Karpas-422 (cell line): ENCODE results near the gene ZNF580. TPM values are rescaled to one million over a fixed set of nuclear protein-coding genes. Genes with fewer than 3 reads are reported as not detected.

Experiments used
- DNase-seq: peaks from one replicate; pipeline ENCODE4 v3.0.0-alpha.2; 2015
- H2AFZ ChIP-seq: fragments of 200-600 bp; sonication (generic); 2 replicates; pipeline ENCODE4 v1.6.1; 2014; ENCODE audit warnings: antibody characterized with exemption, low read length, mixed read lengths
- H3K27ac ChIP-seq: fragments of 200-600 bp; sonication (generic); 2 replicates; pipeline ENCODE4 v1.5.1; 2014; ENCODE audit warnings: mild to moderate bottlenecking, low read length, moderate library complexity
- H3K27me3 ChIP-seq: fragments of 200-600 bp; sonication (generic); 2 replicates; pipeline ENCODE4 v1.6.1; 2014; ENCODE audit warnings: low read length, mixed read lengths
- H3K36me3 ChIP-seq: fragments of 200-600 bp; sonication (generic); 2 replicates; pipeline ENCODE4 v1.6.1; 2014; ENCODE audit warnings: low read length, mixed read lengths; ENCODE audit not compliant: insufficient read depth
- H3K4me1 ChIP-seq: fragments of 200-600 bp; sonication (generic); 2 replicates; pipeline ENCODE4 v1.6.1; 2014; ENCODE audit warnings: mild to moderate bottlenecking, low read length, mixed read lengths
- H3K4me2 ChIP-seq: fragments of 200-600 bp; sonication (generic); 2 replicates; pipeline ENCODE4 v1.6.1; 2014; ENCODE audit warnings: low read length, low read depth, mild to moderate bottlenecking; ENCODE audit not compliant: poor library complexity, severe bottlenecking
- H3K4me3 ChIP-seq: fragments of 200-600 bp; sonication (generic); 2 replicates; pipeline ENCODE4 v1.5.1; 2014; ENCODE audit warnings: mild to moderate bottlenecking, antibody characterized with exemption, low read length, mixed read lengths
- H3K79me2 ChIP-seq: fragments of 200-600 bp; sonication (generic); 2 replicates; pipeline ENCODE4 v1.6.1; 2014; ENCODE audit warnings: mild to moderate bottlenecking, low read length, mixed read lengths
- H3K9ac ChIP-seq: fragments of 200-600 bp; sonication (generic); 2 replicates; pipeline ENCODE4 v1.6.0; 2014; ENCODE audit warnings: low read length
- H3K9me2 ChIP-seq: fragments of 200-600 bp; sonication (generic), shearing (Covaris generic); replicated peaks from 2 replicates; pipeline ENCODE4 v1.6.0; 2014; ENCODE audit warnings: mild to moderate bottlenecking, low read length, moderate library complexity; ENCODE audit not compliant: insufficient read depth
- H3K9me3 ChIP-seq: fragments of 300-700, 200-600 bp; sonication (generic); 2 replicates; pipeline ENCODE4 v1.6.1; 2014; ENCODE audit warnings: low read length, mixed read lengths
- H4K20me1 ChIP-seq: fragments of 200-600 bp; sonication (generic); 2 replicates; pipeline ENCODE4 v1.6.1; 2014; ENCODE audit warnings: mild to moderate bottlenecking, antibody characterized with exemption, low read length, low read depth; ENCODE audit not compliant: insufficient read depth
- total RNA-seq: library from RNA; depleted of rRNA; stranded (reverse); fragments of >200 nt; shearing (Covaris generic); gene quantifications from 2 replicates; pipeline ENCODE4 v1.2.3, GENCODE V29; 2014; ENCODE audit warnings: low replicate concordance

Gene ZNF580
- total RNA-seq, 1 experiment from 2014 or later, result 47.5 TPM

DNA sequence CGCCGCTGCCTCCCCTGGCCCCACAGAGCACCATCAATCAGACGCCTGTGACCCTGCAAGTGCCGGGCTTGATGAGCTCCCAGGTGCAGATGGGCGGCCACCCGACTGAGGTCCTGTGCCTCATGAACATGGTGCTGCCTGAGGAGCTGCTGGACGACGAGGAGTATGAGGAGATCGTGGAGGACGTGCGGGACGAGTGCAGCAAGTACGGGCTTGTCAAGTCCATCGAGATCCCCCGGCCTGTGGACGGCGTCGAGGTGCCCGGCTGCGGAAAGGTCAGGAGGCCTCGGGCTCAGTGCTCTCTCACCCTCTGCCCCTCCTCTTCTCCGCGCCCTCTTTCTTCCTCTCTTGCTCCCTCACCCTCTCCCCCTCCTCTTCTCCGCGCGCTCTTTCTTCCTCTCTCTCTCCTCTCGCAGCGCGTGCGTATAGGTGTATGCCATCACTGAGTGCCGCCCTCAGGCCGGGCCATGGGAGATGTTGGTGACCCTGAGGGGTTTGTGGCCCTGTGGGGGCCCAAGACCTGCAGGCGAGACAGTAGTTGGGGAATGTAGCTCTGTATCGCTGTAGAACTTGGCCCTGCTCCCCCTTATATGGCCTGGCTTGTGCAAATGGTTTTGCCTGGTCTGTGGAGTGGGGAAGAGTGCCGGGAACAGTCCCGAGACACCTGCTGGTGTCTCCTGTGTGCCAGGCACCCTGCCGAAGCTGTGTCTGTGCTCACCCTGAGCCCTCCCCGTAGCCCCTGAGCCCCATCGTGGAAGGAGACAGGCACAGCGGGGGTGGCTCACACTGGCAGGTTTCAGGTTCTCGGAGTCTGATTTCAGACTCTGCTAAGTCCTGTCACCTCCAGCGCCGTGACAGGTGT lies 28.8 kb downstream of the ZNF580 start:
- Histone ChIP-seq H3K9ac (no peak overlapping the region), H3K27ac (no peak overlapping the region), H3K27me3 (no peaks in the 10 kb centered on the region), H3K4me2 (no peak overlapping the region), H3K9me3 (no peaks in the 10 kb centered on the region), H4K20me1 (peaks cover 76% of the 10 kb centered on the region), H3K36me3 (peaks cover 37% of the 10 kb centered on the region), H3K4me1 (peaks cover 42% of the 10 kb centered on the region), H3K9me2 (no peaks in the 10 kb centered on the region), H2AFZ (no peak overlapping the region), H3K4me3 (no peak overlapping the region), H3K79me2 (peaks cover 72% of the 10 kb centered on the region)
- DNase-seq, result no peak

DNA sequence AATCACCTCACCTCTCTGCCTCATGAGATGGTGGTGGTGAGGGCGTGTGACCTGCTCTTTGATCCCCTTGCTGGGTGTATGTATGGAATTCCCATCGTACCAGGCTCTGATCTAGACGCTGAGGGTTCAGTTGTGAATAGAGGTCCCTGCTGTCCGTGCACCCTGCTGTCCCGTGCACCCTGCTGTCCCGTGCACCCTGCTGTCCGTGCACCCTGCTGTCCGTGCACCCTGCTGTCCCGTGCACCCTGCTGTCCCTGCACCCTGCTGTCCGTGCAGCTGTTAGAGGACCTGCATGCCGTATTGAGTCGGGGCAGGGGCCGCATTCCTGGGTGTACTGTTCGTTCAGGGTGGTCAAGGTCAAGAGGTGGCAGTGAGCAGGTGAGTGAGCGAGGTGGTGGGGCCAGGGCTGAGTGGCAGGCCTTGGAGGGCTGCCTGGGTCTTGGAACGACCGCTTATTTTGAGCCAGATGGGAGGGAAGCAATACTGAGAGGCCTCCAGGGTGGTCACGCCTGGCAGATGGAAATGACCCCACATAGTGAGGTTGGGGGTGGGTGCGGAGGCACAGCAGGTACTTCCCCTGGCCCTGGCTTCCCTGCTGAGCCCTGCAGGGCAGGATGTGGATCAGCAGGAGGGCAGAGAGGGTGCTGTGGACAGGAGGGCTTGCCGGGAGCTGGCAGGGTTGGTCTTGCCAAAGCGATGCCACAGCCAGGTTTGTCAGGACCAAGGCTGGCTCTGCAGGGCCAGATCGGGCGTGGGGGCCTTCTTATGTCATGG lies 29.7 kb downstream of the ZNF580 start:
- no peak overlapping the region for H3K9ac ChIP-seq
- DNase-seq, result peak; percentile 69

DNA sequence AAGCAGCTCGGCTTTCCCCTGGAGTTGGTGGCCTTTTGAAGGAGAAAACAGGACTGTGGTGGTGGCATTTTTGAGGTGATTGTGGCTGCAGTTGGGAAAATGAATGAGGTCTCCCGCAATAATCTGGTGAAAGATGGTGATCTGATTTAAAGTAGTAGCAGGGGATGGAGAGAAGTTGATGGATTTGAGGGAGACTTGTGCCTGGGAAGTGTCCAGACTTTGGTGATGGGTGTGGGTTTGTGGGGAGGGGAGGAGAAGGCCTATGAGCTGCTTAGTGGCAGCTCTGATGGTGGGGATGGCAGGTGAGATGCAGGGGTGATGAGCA lies 30.2 kb downstream of the ZNF580 start:
- no peak overlapping the region for H3K4me3 ChIP-seq
- H4K20me1 ChIP-seq, result peaks cover 77% of the 10 kb centered on the region
- no peak overlapping the region for H3K4me2 ChIP-seq
- no peak overlapping the region for H3K27ac ChIP-seq
- H3K4me1 ChIP-seq, result peaks cover 45% of the 10 kb centered on the region
- no peaks in the 10 kb centered on the region for H3K9me2 ChIP-seq
- peaks cover 30% of the 10 kb centered on the region for H3K36me3 ChIP-seq
- DNase-seq, result no peak
- no peak overlapping the region for H3K9ac ChIP-seq
- peaks cover 74% of the 10 kb centered on the region for H3K79me2 ChIP-seq
- no peak overlapping the region for H2AFZ ChIP-seq
- no peaks in the 10 kb centered on the region for H3K9me3 ChIP-seq
- H3K27me3 ChIP-seq, result no peaks in the 10 kb centered on the region

More for the DNA sequence above, 29.7 kb downstream of the ZNF580 start:
- Histone ChIP-seq H3K27ac (no peak overlapping the region), H3K79me2 (peaks cover 74% of the 10 kb centered on the region), H2AFZ (no peak overlapping the region), H3K4me1 (peaks cover 42% of the 10 kb centered on the region), H4K20me1 (peaks cover 76% of the 10 kb centered on the region), H3K36me3 (peaks cover 33% of the 10 kb centered on the region), H3K27me3 (no peaks in the 10 kb centered on the region), H3K9me2 (no peaks in the 10 kb centered on the region), H3K9me3 (no peaks in the 10 kb centered on the region), H3K4me2 (no peak overlapping the region), H3K4me3 (no peak overlapping the region)

DNA sequence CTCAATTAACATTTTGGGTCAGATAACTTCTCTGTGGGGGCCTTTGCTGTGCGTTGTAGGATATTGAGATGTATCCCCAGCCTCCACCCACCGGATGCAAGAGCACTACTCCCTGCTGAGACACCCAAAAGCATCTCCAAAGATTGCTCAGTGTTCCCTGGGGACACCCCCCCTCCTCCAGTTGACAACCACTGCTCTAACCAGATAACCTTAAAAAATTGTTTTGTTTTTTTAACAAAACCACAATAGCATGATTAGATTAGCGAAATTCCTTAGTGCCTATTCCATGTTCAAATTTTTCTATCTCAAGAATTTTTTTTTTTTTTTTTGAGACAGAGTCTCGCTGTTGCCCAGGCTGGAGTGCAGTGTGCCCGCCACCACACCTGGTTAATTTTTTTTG lies 31.6 kb downstream of the ZNF580 start:
- H3K27me3 ChIP-seq, result no peaks in the 10 kb centered on the region
- peaks cover 74% of the 10 kb centered on the region for H3K79me2 ChIP-seq
- no peaks in the 10 kb centered on the region for H3K9me3 ChIP-seq
- peak overlapping the region; percentile 16 for H3K4me2 ChIP-seq
- H3K4me3 ChIP-seq, result no peak overlapping the region
- no peaks in the 10 kb centered on the region for H3K9me2 ChIP-seq
- H3K36me3 ChIP-seq, result peaks cover 17% of the 10 kb centered on the region
- DNase-seq, result no peak
- H3K9ac ChIP-seq, result 0 out of 2 replicates have a peak overlapping the region, but pooled peaks have one; percentile 4
- H4K20me1 ChIP-seq, result peaks cover 63% of the 10 kb centered on the region
- H3K27ac ChIP-seq, result peak overlapping the region; percentile 35
- peaks cover 59% of the 10 kb centered on the region for H3K4me1 ChIP-seq
- H2AFZ ChIP-seq, result no peak overlapping the region

DNA sequence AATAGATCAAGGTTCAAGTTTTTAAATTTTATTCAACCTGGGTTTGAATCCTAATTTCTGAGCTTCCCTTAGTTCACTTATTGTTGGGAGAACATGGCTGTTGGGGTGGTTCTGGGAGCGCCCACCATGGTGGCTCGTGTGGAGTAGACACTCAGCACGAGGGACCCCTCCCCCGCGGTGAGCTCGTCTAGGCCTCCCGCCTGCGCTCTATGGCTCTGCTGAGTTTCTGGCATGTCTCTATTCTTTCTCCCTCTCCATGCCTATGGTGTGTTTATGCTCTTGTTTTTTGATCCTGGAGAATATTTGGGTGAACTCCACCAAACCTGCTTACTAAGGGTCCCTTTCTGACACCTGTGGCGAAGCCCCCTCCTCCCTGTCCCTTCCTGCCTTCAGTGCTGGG lies 32.7 kb downstream of the ZNF580 start:
- peak overlapping the region; percentile 33; the same call in 1 of the 2 replicates for H3K4me3 ChIP-seq
- no peaks in the 10 kb centered on the region for H3K9me2 ChIP-seq
- H3K4me2 ChIP-seq, result peak overlapping the region; percentile 34
- H3K9me3 ChIP-seq, result no peaks in the 10 kb centered on the region
- H3K79me2 ChIP-seq, result peaks cover 77% of the 10 kb centered on the region
- no peak overlapping the region for H3K27ac ChIP-seq
- no peaks in the 10 kb centered on the region for H3K27me3 ChIP-seq
- peaks cover 15% of the 10 kb centered on the region for H3K36me3 ChIP-seq
- peak overlapping the region; percentile 28 for H3K9ac ChIP-seq
- peaks cover 69% of the 10 kb centered on the region for H3K4me1 ChIP-seq
- DNase-seq, result no peak
- H4K20me1 ChIP-seq, result peaks cover 55% of the 10 kb centered on the region
- no peak overlapping the region for H2AFZ ChIP-seq

DNA sequence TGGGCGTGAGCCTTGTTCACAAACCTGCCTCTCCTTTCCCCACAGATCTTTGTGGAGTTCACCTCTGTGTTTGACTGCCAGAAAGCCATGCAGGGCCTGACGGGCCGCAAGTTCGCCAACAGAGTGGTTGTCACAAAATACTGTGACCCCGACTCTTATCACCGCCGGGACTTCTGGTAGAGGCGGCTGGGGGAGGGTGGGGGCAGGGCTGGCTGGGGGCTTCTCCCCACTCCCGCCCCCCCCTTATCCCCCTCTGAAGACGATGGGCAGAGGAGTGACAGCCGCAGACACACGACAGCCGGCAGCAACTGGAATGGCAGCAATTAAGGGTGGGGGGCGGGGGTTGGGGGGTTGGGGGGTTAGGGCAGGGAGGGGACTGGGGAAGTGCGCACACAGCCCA lies 33.1 kb downstream of the ZNF580 start:
- no peak overlapping the region for H3K27ac ChIP-seq
- peaks cover 81% of the 10 kb centered on the region for H3K79me2 ChIP-seq
- peak overlapping the region; percentile 93 for H3K9ac ChIP-seq
- peaks cover 16% of the 10 kb centered on the region for H3K36me3 ChIP-seq
- no peaks in the 10 kb centered on the region for H3K9me3 ChIP-seq
- H2AFZ ChIP-seq, result no peak overlapping the region
- H3K4me3 ChIP-seq, result peak overlapping the region; percentile 82; the same call in 1 of the 2 replicates
- H3K27me3 ChIP-seq, result no peaks in the 10 kb centered on the region
- H4K20me1 ChIP-seq, result peaks cover 53% of the 10 kb centered on the region
- no peak for DNase-seq
- H3K4me2 ChIP-seq, result peak overlapping the region; percentile 78
- peaks cover 73% of the 10 kb centered on the region for H3K4me1 ChIP-seq
- no peaks in the 10 kb centered on the region for H3K9me2 ChIP-seq

DNA sequence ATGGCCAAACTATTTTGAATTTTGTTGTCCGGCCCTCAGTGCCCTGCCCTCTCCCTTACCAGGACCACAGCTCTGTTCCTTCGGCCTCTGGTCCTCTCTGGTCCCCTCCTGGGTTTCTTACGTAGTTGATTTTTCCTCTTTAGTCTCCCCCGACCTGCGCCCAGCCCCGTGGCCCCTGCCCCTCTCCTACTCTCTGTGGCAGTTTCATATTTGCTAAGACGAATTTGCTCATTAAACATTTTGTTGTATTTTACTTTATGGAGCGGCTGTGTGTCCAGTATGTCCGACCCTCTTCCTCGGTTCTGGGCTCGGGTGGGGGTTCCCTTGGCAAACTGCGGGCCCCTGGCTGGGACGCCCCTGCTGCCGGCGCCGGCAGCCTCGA lies 33.6 kb downstream of the ZNF580 start:
- Histone ChIP-seq H2AFZ (no peak overlapping the region), H3K9me2 (no peaks in the 10 kb centered on the region), H3K4me3 (peak overlapping the region; percentile 82), H3K9me3 (no peaks in the 10 kb centered on the region), H3K4me1 (peaks cover 76% of the 10 kb centered on the region), H3K4me2 (peak overlapping the region; percentile 78), H4K20me1 (peaks cover 53% of the 10 kb centered on the region), H3K9ac (peak overlapping the region; percentile 93), H3K79me2 (peaks cover 84% of the 10 kb centered on the region), H3K27me3 (no peaks in the 10 kb centered on the region), H3K36me3 (peaks cover 20% of the 10 kb centered on the region), H3K27ac (peak overlapping the region; percentile 41; the same call in 1 of the 2 replicates)
- DNase-seq, result no peak
